Measurements from ENCODE around the gene SOX13. TPM values are rescaled to one million over a fixed set of nuclear protein-coding genes. Genes with fewer than 3 reads are reported as not detected.

The SOX13 gene
- total RNA-seq, 4 donors from 2014 or later = 10.8 to 52.0 (median 18.7) TPM

DNA sequence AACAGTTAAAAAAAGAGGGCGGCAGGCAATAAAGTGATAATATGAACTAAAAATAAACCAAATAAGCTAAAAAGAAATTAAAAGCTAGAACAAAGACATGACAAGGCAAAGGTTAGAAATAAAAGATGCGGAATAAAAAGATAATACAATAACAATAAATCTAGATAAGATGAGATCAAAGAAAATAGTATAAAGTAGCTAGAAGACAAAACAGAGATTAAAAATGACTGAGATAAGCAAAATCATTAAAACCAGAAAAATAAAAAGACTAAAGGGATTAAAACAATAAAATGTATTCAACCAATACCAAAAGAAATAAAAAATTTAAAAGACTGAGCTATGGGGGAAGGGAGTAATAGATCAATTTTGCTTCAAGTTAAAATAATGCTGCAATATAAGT lies 10.8 kb upstream of the SOX13 start:
- no peak for ATAC-seq (ENCODE audit: low FRiP score)
- TF ChIP-seq, protein P1, sequence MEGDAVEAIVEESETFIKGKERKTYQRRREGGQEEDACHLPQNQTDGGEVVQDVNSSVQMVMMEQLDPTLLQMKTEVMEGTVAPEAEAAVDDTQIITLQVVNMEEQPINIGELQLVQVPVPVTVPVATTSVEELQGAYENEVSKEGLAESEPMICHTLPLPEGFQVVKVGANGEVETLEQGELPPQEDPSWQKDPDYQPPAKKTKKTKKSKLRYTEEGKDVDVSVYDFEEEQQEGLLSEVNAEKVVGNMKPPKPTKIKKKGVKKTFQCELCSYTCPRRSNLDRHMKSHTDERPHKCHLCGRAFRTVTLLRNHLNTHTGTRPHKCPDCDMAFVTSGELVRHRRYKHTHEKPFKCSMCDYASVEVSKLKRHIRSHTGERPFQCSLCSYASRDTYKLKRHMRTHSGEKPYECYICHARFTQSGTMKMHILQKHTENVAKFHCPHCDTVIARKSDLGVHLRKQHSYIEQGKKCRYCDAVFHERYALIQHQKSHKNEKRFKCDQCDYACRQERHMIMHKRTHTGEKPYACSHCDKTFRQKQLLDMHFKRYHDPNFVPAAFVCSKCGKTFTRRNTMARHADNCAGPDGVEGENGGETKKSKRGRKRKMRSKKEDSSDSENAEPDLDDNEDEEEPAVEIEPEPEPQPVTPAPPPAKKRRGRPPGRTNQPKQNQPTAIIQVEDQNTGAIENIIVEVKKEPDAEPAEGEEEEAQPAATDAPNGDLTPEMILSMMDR (IDR thresholded peaks at IDR 0.05) = no peak

DNA sequence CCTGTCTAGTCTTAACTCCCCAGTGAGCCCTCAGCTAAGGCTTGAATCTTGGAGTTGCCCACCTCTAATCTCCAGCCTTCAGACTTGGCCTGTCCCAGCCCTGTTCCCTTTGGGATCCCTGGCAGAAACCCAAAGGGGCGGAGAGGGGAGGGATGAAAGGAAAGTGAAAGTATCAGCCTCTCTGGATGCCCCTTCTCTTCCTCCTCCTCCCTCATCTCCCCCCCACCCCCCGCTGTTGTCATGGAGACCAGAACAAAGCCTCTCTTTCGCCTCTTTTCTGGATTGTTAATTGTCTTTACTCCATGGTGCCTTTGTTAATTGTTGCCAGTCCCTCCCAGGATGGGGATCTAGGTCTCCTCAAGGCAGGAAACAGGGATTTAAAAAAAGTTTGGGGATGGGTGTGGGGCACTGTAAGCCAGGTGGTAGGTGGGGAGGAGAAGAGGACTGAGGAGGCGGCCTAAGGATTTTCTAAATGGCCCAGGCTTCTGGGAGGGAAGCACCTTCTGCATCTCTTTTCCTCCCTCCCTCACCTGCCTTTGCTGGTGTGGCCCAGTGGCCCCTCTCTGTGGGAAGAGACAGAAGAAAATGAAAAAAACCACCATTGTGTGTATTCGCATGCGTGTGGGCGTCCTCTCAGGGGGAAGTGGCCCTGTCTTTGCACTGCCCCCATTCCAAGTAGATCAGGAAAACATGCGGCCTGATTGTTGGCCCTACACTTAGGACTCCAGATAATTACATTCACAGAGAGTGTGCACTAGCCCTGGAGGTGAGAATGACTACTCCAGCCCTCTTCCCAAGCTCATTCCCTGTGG lies 7.5 kb upstream of the SOX13 start:
- DNase-seq (ENCODE audit: low spot score) (no peak), ATAC-seq (ENCODE audit: low FRiP score) (no peak)
- TF ChIP-seq, protein P1 (IDR thresholded peaks at IDR 0.05) = no peak

More for the DNA sequence above, 10.8 kb upstream of the SOX13 start:
- no peak for DNase-seq (ENCODE audit: low spot score)

DNA sequence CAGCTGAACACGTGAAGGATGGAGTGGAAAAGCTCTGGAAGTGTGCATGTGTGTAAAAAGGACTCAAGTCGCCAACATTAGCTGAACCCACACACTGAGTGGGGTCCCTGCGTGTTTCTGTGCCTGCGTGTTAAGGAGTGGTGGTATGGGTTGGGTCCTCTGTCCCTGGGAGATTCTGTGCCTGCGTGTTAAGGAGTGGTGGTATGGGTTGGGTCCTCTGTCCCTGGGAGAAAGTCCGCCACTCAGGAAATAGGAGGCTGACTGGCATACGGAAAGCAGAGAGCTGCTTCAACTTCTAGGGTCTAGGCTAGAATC lies 7.0 kb upstream of the SOX13 start:
- ATAC-seq (ENCODE audit: low FRiP score) = no peak
- DNase-seq (ENCODE audit: low spot score) = no peak
- TF ChIP-seq, protein P1 (IDR thresholded peaks at IDR 0.05) = no peak

DNA sequence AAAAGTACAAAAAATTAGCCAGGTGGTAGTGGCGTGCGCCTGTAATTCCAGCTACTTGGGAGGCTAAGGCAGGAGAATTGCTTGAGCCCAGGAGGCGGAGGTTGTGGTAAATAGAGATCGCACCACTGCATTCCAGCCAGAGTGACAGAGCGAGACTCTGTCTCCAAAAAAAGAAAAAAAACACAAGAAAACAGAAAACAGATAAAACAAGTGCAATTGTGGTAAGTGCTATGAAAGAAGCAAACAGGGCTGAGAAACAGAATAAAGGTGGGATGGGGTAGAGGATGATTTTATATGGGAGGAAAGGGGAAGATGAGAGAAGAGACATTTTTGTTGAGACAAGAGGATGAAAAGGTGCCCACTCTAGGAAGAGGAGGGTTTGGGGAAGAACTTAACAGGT lies 5.0 kb upstream of the SOX13 start:
- ATAC-seq (ENCODE audit: low FRiP score) (no peak), DNase-seq (ENCODE audit: low spot score) (no peak)
- TF ChIP-seq, protein P1 (IDR thresholded peaks at IDR 0.05) = no peak

DNA sequence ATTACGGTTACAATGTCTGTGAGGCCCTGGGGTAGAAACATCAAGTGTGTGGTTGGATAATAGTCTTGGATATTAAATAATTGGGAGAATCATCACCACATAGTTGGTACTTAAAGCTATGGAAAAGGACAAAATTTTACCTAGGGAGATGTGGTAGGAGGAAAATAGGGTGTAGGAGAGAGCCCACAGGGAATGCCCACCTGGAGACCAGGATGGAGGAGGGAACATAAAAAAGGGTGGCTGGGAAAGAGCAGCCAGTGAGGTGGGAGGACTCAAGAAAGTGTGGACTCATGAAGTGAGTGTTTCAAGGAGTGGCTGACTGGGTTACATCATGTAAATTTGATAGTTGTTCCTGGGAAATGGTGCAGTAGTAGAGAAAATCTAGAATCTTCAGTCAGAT lies 3.0 kb upstream of the SOX13 start:
- TF ChIP-seq, protein P1 (IDR thresholded peaks at IDR 0.05) = no peak
- ATAC-seq (ENCODE audit: low FRiP score) = no peak
- no peak for DNase-seq (ENCODE audit: low spot score)

DNA sequence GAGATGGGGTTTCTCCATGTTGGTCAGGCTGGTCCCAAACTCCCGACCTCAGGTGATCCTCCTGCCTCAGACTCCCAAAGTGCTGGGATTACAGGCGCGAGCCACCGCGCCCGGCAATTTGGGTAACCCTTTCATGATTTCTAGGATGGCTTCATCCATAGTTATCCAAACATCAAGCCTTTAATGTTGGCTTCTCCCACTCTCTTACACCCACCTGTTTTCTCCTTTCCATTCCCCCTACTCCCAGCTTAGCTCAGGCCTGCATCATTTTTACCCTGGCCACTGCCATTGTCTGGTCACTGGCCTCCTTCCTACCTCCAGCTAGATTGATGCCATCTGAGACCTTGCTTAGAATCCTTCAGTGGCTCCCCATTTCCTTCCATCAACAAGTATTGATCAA lies 2.0 kb upstream of the SOX13 start:
- TF ChIP-seq, protein P1 (IDR thresholded peaks at IDR 0.05) = no peak
- DNase-seq (ENCODE audit: low spot score) (no peak), ATAC-seq (ENCODE audit: low FRiP score) (no peak)

DNA sequence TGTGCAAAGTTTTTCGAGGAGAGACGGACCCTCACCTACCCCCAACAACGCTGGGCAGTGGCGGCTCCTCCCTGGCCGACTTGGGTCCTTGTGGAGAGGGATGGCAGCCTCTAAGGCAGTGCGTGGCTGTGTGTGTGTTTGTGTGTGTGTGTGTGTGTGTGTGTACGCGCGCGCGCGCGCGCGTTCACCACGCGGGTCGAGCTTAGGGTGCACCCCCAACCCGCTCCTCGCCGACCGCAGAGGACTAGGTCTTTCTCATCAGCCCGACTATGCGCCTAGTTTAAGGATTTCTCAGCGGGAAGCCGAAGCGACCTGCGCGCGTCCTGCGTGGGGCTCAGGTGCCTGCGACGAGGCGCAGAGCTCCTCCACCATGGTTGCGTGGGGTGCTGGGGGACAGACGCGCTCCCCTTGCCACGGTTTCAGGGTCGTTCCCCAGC lies 940 bp downstream of the SOX13 start:
- no peak for DNase-seq (ENCODE audit: low spot score)
- TF ChIP-seq, protein P1 (IDR thresholded peaks at IDR 0.05) = no peak
- no peak for ATAC-seq (ENCODE audit: low FRiP score)
